GM19455 (cell line): ENCODE data around the gene GAS5.
"Not testable (repeated sequence)": the region's sequence is repeated elsewhere in the genome, so short reads cannot be mapped to it uniquely, and the experiment has no call there.

Experiments
- ATAC-seq: cut with Tn5 transposase; IDR thresholded peaks from one replicate; pipeline ENCODE4 v1.9.1; 2021; ENCODE audit not compliant: unreplicated experiment

GAS5 gene

DNA sequence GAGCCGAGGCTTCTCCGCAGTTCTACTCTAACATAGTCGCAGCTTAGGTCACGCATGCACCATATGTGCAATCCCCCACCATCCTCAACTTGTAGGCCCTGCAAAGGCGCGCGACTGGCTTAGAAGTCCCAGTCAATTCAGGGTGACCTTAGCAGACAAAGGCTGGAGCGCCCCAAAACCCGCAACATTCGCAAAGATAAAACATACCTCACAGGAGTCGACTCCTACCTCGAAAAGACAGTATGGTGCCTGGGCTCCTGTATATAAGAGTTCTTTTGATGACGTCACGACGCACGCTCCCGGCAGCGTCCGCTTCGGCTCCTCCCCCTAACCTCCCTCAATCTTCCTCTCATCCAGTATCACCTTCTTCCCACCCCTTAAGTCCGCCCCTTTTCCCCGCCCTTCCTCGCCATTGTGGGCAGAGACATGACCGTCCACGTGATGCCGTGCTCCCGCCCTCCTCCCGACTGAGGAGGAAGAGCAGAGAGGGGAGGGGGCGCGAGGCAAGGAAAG lies at the start of gene GAS5:
Gene GAS5, minus strand, starts transcription at position 237 of the 513 bp plus-strand sequence.
- peak; percentile 65 for ATAC-seq

- ATAC-seq, result no peak
Observed at GRCh38 chr1:173917149-173917548, 49.4 kb upstream of the GAS5 start, which contains the start of gene SERPINC1. SERPINC1 (minus strand) TSS chr1:173917327; CDS start chr1:173917259, 68 bp downstream.

DNA sequence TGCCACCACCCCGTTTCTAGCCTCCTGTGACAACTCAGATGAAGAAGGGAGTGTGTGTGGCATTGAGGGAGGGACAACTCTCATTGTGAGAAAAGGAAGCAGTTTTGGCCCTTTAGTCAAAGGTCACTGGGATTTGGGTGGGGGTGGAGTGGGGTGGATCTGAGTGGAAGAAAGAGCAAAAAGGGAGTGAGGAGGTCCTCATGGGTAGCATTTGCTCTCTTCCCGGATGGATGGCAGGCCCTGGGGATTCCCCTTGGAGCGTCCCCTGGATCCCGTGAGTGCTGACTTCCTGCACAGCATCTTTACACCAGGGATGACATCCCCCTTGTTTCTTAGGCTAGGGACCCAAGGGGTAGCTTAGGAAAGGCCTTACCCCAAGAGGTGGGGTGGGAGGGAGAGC lies 48.9 kb upstream of the GAS5 start:
- no peak for ATAC-seq

DNA sequence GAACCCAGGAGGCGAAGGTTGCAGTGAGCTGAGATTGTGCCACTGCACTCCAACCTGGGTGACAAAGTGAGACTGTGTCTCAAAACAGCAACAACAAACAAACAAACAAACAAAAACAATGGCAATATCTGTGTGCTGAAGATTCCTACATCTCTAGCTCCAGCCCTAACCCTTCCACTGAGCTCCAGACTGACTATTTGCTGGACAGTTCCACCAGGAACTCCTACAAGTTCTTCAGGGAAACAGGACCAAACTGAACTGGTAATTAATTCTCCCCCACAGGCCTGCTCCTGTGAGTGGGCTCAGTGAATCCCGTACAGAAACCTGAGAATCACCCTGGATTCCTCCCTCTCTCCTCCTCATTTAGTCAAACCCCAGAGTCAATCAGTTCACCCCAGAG lies 47.8 kb upstream of the GAS5 start:
- no peak for ATAC-seq

DNA sequence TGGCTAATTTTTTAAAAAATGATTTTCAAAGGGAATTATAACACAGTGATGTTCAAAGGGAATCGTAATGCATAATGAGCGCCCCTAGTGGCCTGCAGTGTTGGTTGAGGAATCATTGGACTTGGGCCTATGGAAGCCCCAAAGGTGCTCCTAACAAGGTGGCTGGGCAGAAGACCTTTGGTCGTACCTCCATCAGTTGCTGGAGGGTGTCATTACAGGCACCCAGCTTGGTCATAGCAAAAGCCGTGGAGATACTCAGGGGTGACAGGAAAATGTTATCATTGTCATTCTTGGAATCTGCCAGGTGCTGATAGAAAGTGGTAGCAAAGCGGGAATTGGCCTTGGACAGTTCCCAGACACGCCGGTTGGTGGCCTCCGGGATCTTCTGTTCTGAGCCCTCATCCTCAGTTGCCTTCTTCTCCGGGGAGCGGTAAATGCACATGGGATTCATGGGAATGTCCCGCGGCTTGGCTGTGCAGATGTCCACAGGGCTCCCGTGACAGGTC lies 46.6 kb upstream of the GAS5 start:
- no peak for ATAC-seq

DNA sequence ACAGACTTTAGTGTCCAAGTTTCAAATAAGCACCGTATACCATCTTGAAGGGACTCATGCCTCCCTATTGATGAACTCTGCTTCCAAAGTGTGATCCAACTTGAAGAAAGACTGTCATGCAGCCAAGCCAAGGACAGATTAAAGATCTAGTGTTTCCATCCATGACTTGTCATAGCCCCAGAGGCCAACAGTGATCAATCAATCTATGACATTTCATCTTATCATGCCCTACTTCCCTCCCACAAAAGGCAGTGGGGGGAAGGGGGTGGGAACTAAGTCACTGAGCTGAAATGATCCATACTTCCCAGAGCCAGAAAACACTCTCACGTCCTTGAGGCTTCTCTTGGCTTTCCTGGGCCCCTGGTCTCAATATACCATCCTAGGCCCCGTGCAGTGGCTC lies 45.3 kb upstream of the GAS5 start:
- no peak for ATAC-seq

DNA sequence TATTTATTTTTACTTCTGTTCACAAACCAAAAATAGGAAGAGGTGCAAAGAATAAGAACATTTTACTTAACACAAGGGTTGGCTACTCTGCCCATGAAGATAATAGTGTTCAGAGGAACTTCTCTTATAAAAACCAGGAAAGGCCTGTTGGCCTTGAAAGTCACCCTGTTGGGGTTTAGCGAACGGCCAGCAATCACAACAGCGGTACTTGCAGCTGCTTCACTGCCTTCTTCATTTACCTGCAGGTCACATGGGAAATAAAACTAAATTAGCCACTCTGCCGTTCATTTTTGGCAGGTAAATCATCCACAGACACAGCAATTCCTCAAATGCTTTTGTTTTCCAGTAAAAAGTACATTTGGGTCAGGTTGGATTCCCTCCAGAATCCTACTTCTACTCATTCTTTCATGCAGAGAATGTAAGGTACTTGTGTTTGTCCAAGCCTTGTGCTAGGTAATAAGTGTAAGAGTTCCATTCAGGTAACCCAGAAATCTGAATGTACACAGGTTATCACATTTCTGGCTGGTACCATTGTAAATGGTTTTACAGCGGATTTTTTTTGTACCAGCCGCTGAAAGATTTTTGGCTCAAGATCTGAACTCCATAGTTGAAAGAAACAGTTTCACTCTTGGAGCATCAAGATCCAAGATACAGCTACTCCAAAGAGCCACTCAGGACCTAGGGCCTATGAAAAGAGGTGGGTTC lies 36.2 kb upstream of the GAS5 start:
- ATAC-seq, result no peak

- no peak for ATAC-seq
Observed at GRCh38 chr1:173900992-173901391, 33.2 kb upstream of the GAS5 start.

DNA sequence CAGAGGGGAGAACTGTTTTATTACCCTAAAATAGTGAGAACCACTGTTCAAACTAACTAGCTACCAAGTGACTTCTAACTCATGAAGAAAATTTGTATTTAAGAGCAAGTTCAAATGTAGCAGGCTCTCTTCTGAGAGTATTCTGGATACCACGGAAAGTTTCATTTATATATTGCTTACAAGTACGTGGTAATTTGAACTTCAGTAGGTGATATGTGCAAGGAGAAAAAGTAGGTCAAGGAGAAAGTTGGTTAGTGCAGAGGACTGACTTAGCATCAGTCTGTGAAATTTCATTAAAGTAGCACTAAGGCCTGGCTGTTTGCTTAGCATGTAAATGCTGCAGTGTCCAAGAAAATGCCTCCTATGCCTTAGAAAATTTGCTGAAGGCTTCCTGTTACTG lies 32.6 kb upstream of the GAS5 start:
- no peak for ATAC-seq

- no peak for ATAC-seq
Observed at GRCh38 chr1:173894189-173894588, 26.4 kb upstream of the GAS5 start.

- ATAC-seq, result no peak
Observed at GRCh38 chr1:173893611-173894010, 25.8 kb upstream of the GAS5 start.

DNA sequence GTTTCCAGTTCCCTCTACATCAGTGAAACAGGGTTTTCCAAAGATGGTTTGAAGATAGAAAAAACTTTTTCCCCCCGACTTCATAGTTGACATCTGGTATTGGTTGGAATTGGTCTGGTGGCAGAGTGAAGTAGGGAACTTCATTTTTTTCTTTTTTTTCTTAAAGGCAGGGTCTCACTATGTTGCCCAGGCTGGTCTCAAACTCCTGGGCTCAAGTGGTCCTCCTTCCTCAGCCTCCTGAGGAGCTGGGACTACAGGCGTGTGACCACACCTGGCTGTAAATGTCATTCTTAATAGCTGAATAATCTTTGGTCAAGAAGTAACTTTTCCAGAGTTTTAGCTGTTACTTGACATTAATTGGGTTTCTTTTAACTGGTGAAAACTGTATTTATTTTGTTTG lies 22.1 kb upstream of the GAS5 start:
- ATAC-seq, result no peak

GRCh38 chr1:173888749-173889148 lies 21.0 kb upstream of the GAS5 start:
- no peak for ATAC-seq

DNA sequence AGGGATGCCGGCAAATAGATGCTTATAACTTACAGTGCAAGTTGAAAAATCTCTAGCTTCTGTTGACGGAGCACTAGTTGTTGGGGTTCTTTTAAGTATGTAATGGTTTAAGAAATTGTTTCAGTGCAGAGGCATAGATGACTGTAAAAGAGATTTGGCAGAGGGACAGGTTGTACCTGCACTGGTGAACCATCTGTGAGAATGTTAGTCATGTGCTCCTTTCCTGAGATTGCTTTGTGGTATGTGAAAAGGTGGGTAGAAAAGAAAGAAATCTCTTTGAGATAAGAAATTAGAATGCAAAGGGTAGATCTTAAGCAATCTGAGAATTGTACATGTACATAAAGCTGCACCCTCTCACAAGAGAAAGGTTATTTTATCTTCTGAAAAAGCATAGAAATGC lies 19.8 kb upstream of the GAS5 start:
- ATAC-seq, result no peak

- ATAC-seq, result no peak
Observed at GRCh38 chr1:173886746-173887611, 19.2 kb upstream of the GAS5 start.

GRCh38 chr1:173884701-173885100 lies 16.9 kb upstream of the GAS5 start:
- ATAC-seq, result no peak

DNA sequence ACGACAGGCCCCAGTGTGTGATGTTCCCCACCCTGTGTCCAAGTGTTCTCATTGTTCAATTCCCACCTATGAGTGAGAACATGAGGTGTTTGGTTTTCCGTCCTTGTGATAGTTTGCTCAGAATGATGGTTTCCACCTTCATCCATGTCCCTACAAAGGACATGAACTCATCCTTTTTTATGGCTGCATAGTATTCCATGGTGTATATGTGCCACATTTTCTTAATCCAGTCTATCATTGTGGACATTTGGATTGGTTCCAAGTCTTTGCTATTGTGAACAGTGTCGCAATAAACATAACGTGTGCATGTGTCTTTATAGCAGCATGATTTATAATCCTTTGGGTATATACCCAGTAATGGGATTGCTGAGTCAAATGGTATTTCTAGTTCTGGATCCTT lies 13.3 kb upstream of the GAS5 start:
- ATAC-seq, result not testable (repeated sequence)

- ATAC-seq, result no peak
Observed at GRCh38 chr1:173878251-173878650, 10.5 kb upstream of the GAS5 start.

GRCh38 chr1:173876732-173877131 lies 8.9 kb upstream of the GAS5 start:
- ATAC-seq, result no peak

DNA sequence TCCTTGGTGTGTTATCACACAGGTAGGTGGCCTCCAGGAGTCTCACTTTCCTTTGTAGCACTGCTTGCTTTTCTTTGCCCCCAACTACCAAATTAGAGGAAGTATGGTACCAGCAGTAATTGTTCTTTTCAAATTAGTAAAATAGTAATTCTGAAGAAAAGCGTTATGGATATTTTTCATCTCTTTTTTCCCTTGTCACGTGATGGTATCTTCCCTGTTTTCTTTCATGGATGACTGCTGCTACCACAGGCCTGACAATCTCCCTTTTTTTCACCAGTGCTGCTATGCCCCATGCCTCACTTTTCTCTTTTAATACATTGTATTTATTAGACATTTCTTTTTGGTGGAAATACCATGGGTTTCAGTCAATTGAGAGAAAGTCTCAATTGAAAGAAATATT lies 3.7 kb upstream of the GAS5 start:
- ATAC-seq, result no peak

DNA sequence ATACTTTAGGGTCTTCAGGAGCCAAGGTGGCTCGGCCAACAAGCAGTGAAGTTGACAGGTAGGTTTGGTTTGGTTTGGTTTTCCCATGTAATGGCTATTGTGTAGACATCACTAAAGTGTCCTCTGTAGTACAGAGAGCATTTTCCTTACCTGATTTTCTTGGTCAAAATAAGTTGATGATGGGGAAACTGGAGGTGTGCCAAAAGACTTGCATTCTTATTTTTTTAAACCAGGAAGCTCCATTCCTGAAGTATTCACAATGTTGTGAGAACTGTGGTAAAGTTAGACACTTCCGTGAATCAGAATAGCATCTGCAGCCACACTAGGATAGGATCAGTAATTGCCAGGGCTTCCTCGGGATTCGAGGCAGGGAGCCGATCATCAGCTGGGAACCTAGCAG lies 3.3 kb upstream of the GAS5 start:
- no peak for ATAC-seq
